Stimulated activated CD8-positive, alpha-beta memory T cell treated with anti-CD3 and anti-CD28 coated beads, Interleukin-2, amount 100 ng/mL, for 1 hour (primary cell): ENCODE results near the gene HECTD4.
A peak's percentile ranks its signal among the peaks of the same experiment; 100 is the strongest.

Experiments
- DNase-seq, 2 donors: peaks; one replicate each; pipeline ENCODE4 v3.0.0-alpha.2; 2020; ENCODE audit warnings: low read depth in 2 of 2

Gene HECTD4

GRCh38 chr12:112208301-112208910, 173.8 kb downstream of the HECTD4 start:
- DNase-seq, result no peak

GRCh38 chr12:112207397-112207924, 174.8 kb downstream of the HECTD4 start:
- no peak for DNase-seq

GRCh38 chr12:112206944-112207343, 175.3 kb downstream of the HECTD4 start:
- no peak for DNase-seq

- DNase-seq, result no peak
These were observed 183.1 kb downstream of the HECTD4 start for GRCh38 chr12:112199136-112199535.

- peak in 1 of 2 donors; percentile 7 for DNase-seq
These were observed 184.0 kb downstream of the HECTD4 start for GRCh38 chr12:112198120-112198733.

- no peak for DNase-seq
These were observed 185.9 kb downstream of the HECTD4 start for GRCh38 chr12:112196196-112196875.

GRCh38 chr12:112194601-112195247, 187.5 kb downstream of the HECTD4 start:
- DNase-seq, result no peak

GRCh38 chr12:112192475-112192874, 189.8 kb downstream of the HECTD4 start:
- no peak for DNase-seq

- DNase-seq, result no peak
These were observed 190.3 kb downstream of the HECTD4 start for GRCh38 chr12:112191840-112192321.

- no peak for DNase-seq
These were observed 191.0 kb downstream of the HECTD4 start for GRCh38 chr12:112191201-112191600.

GRCh38 chr12:112190231-112191025, 191.8 kb downstream of the HECTD4 start:
- no peak for DNase-seq

- DNase-seq, result no peak
These were observed 194.0 kb downstream of the HECTD4 start for GRCh38 chr12:112188130-112188830.

GRCh38 chr12:112185093-112185923, 196.9 kb downstream of the HECTD4 start:
- DNase-seq, result no peak

GRCh38 chr12:112184056-112184887, 198.0 kb downstream of the HECTD4 start:
- no peak for DNase-seq

- no peak for DNase-seq
These were observed 198.8 kb downstream of the HECTD4 start for GRCh38 chr12:112183141-112184021.

GRCh38 chr12:112182499-112182898, 199.7 kb downstream of the HECTD4 start:
- DNase-seq, result no peak

GRCh38 chr12:112180422-112180821, 201.8 kb downstream of the HECTD4 start:
- no peak for DNase-seq

GRCh38 chr12:112179916-112180315, 202.3 kb downstream of the HECTD4 start:
- no peak for DNase-seq
